Progenitor cell of endocrine pancreas (in vitro differentiated cells): Measurements from ENCODE around the gene FILIP1. TPM values are rescaled to one million over a fixed set of nuclear protein-coding genes. Genes with fewer than 3 reads are reported as not detected.
A peak's percentile ranks its signal among the peaks of the same experiment; 100 is the strongest.
"Not testable (repeated sequence)": the region's sequence is repeated elsewhere in the genome, so short reads cannot be mapped to it uniquely, and the experiment has no call there.

ENCODE experiments used
- DNase-seq: peaks from one replicate; pipeline ENCODE4 v3.0.0; 2021; ENCODE audit warnings: low spot score; ENCODE audit not compliant: unreplicated experiment
- H3K27ac Mint-ChIP-seq: 2 replicates; pipeline ENCODE4 v1.8.0; 2021; ENCODE audit warnings: mild to moderate bottlenecking, moderate library complexity, mixed read lengths
- H3K27me3 Mint-ChIP-seq: 2 replicates; pipeline ENCODE4 v1.8.0; 2021; ENCODE audit warnings: mixed read lengths
- H3K36me3 Mint-ChIP-seq: 2 replicates; pipeline ENCODE4 v1.8.0; 2022; ENCODE audit warnings: mixed read lengths; ENCODE audit not compliant: insufficient read depth
- H3K4me1 Mint-ChIP-seq: 2 replicates; pipeline ENCODE4 v1.8.0; 2021; ENCODE audit warnings: low read depth, mixed read lengths
- H3K4me3 Mint-ChIP-seq: 2 replicates; pipeline ENCODE4 v1.8.0; 2021; ENCODE audit warnings: low read depth, mild to moderate bottlenecking, moderate library complexity, mixed read lengths
- H3K9me3 Mint-ChIP-seq: 2 replicates; pipeline ENCODE4 v1.8.0; 2021; ENCODE audit warnings: low read depth, mixed read lengths
- CTCF ChIP-seq: fragments of 200-600 bp; sonication (generic); IDR thresholded peaks from one replicate; pipeline ENCODE4 v1.5.0; 2021; ENCODE audit warnings: antibody characterized with exemption, mild to moderate bottlenecking; ENCODE audit not compliant: unreplicated experiment
- total RNA-seq: library from RNA; stranded (reverse); gene quantifications from 2 replicates; pipeline ENCODE4 v1.2.1, GENCODE V29; 2021

Gene FILIP1
- total RNA-seq, 1 donor from 2014 or later = 0.31 TPM

GRCh38 chr6:75415804-75416203, 77.8 kb downstream of the FILIP1 start:
- H3K4me3 Mint-ChIP-seq = no peak overlapping the region
- peaks cover 53% of the 10 kb centered on the region for H3K4me1 Mint-ChIP-seq
- H3K9me3 Mint-ChIP-seq = peaks cover 14% of the 10 kb centered on the region
- H3K27ac Mint-ChIP-seq = no peak overlapping the region
- H3K27me3 Mint-ChIP-seq = no peaks in the 10 kb centered on the region
- DNase-seq = no peak
- TF ChIP-seq CTCF = no peak
- H3K36me3 Mint-ChIP-seq = peaks cover 7% of the 10 kb centered on the region

GRCh38 chr6:75414445-75415021, 79.1 kb downstream of the FILIP1 start:
- Mint-ChIP-seq H3K27ac (peak overlapping the region; percentile 67), H3K4me3 (no peak overlapping the region), H3K4me1 (peaks cover 53% of the 10 kb centered on the region), H3K27me3 (no peaks in the 10 kb centered on the region), H3K36me3 (peaks cover 7% of the 10 kb centered on the region), H3K9me3 (peaks cover 23% of the 10 kb centered on the region)
- no peak for DNase-seq
- TF ChIP-seq CTCF = no peak

GRCh38 chr6:75412969-75413662, 80.5 kb downstream of the FILIP1 start:
- TF ChIP-seq CTCF = no peak
- Mint-ChIP-seq H3K9me3 (peaks cover 24% of the 10 kb centered on the region), H3K4me3 (peak overlapping the region; percentile 4), H3K36me3 (peaks cover 7% of the 10 kb centered on the region), H3K4me1 (peaks cover 44% of the 10 kb centered on the region), H3K27ac (peak overlapping the region; percentile 67), H3K27me3 (no peaks in the 10 kb centered on the region)
- no peak for DNase-seq

GRCh38 chr6:75410564-75410963, 83.0 kb downstream of the FILIP1 start:
- DNase-seq, H3K36me3 Mint-ChIP-seq, H3K27me3 Mint-ChIP-seq, H3K27ac Mint-ChIP-seq, H3K4me3 Mint-ChIP-seq: not testable (repeated sequence)
- H3K4me1 Mint-ChIP-seq = peaks cover 29% of the 10 kb centered on the region
- peaks cover 29% of the 10 kb centered on the region for H3K9me3 Mint-ChIP-seq

GRCh38 chr6:75409928-75410327, 83.7 kb downstream of the FILIP1 start:
- Mint-ChIP-seq H3K4me1 (peaks cover 29% of the 10 kb centered on the region), H3K36me3 (peaks cover 7% of the 10 kb centered on the region), H3K9me3 (peaks cover 29% of the 10 kb centered on the region), H3K27me3 (no peaks in the 10 kb centered on the region), H3K4me3 (no peak overlapping the region), H3K27ac (no peak overlapping the region)
- DNase-seq = no peak
- no peak for TF ChIP-seq CTCF

- peaks cover 7% of the 10 kb centered on the region for H3K36me3 Mint-ChIP-seq
These were observed 84.3 kb downstream of the FILIP1 start for GRCh38 chr6:75409286-75409685.

More at GRCh38 chr6:75409286-75409685, 84.3 kb downstream of the FILIP1 start:
- H3K27me3 Mint-ChIP-seq = no peaks in the 10 kb centered on the region
- no peak overlapping the region for H3K4me3 Mint-ChIP-seq
- H3K4me1 Mint-ChIP-seq = peaks cover 24% of the 10 kb centered on the region
- peaks cover 29% of the 10 kb centered on the region for H3K9me3 Mint-ChIP-seq
- no peak for TF ChIP-seq CTCF
- DNase-seq = no peak
- H3K27ac Mint-ChIP-seq = no peak overlapping the region
